Stomach (tissue), 19 donors: ENCODE data around the gene SCTR. TPM values are rescaled to one million over a fixed set of nuclear protein-coding genes. Genes with fewer than 3 reads are reported as not detected.

Experiments used
- DNase-seq, 2 donors: peaks; one replicate each; pipeline versions ENCODE4 v3.0.0 to v3.0.0-alpha.2; 2013 to 2019
- H3K27ac ChIP-seq, 5 donors: fragments of 200-600 bp in 4 of 5; sonication (generic) in 4 of 5; one replicate each; pipeline ENCODE4 v1.5.1; 2013 to 2019; ENCODE audit warnings: mild to moderate bottlenecking in 1 of 5, moderate library complexity in 1 of 5
- H3K27me3 ChIP-seq, 3 donors: fragments of 200-600 bp; sonication (generic); one replicate each; pipeline ENCODE4 v1.5.1; 2017 to 2019; ENCODE audit warnings: mixed run types in 1 of 3
- H3K36me3 ChIP-seq, 4 donors: fragments of 200-600 bp; sonication (generic); 1 replicate in 3 of 4; 2 replicates in 1 of 4; pipeline ENCODE4 v1.5.1; 2016 to 2019
- H3K4me1 ChIP-seq, 4 donors: fragments of 200-600 bp; sonication (generic); one replicate each; pipeline ENCODE4 v1.5.1; 2016 to 2019
- H3K4me3 ChIP-seq, 4 donors: fragments of 200-600 bp; sonication (generic) in 3 of 4; one replicate each; pipeline ENCODE4 v1.5.1; 2016 to 2019; ENCODE audit warnings: mild to moderate bottlenecking in 1 of 4
- H3K9me3 ChIP-seq, 4 donors: fragments of 200-600 bp; sonication (generic); one replicate each; pipeline ENCODE4 v1.5.1; 2016 to 2019
- EP300 ChIP-seq: sonication (generic); formaldehyde crosslinking; IDR thresholded peaks from one replicate; pipeline ENCODE4 v1.6.1; 2017; ENCODE audit warnings: antibody characterized with exemption
- POLR2A ChIP-seq, 4 donors: fragments of 450-650 bp; IDR thresholded peaks; one replicate each; pipeline ENCODE4 v1.6.1; 2016; ENCODE audit warnings: antibody characterized with exemption in 4 of 4, control low read depth in 2 of 4, mild to moderate bottlenecking in 1 of 4, moderate library complexity in 1 of 4
- POLR2AphosphoS5 ChIP-seq, 3 donors: sonication (generic); formaldehyde crosslinking; IDR thresholded peaks; one replicate each; pipeline ENCODE4 v1.6.1; 2016; ENCODE audit warnings: antibody characterized with exemption in 3 of 3
- WGBS, 5 donors: extraction: QIAGEN DNeasy Blood & Tissue Kit in 3 of 5; methylation state at CpG; one replicate each; pipeline versions ENCODE4 v1.1.5 to v1.1.7; 2013 to 2018; 5-methylcytosine and 5-hydroxymethylcytosine counted together
- intact Hi-C: fragments of 100-400 bp; cut with DNase I; formaldehyde crosslinking; loops from one replicate; pipeline ENCODE4 v1.15.1; 2023; ENCODE audit warnings: low total_unique reads
- long read RNA-seq, 10 donors: transcript quantifications; one replicate each; lab custom pipeline, GENCODE V29; 2026
- polyA plus RNA-seq, 3 donors: library from polyadenylated mRNA; stranded (reverse); fragments of 200-250 nt; gene quantifications; one replicate each; pipeline ENCODE4 v1.2.3, GENCODE V29; 2013
- total RNA-seq, 5 donors: library from RNA; depleted of rRNA; stranded (reverse); fragments of >200 nt; gene quantifications; one replicate each; pipeline versions ENCODE4 v1.1.0 to v1.2.3, GENCODE V29; 2014 to 2016
- TF ChIP-seq, protein P1 (sequence below), 7 experiments: fragments of 450-650 bp in 4 of 7; fragments of 200-600 bp in 3 of 7; sonication (generic) in 3 of 7; IDR thresholded peaks; one replicate each; pipeline ENCODE4 v1.5.1; 2016 to 2019; ENCODE audit warnings: antibody characterized with exemption in 7 of 7, control low read depth in 2 of 7, mild to moderate bottlenecking in 1 of 7
- donor health status: healthy with polysubstance abuse.
- donor health status: Bipolar disorder and iron deficiency.
- donor health status: healthy.

The SCTR gene
- total RNA-seq (1 to 10 TPM in 1 of 5 donors, under 1 TPM in 2, not detected in 2; 0.18 to 1.4 (median 0.89) TPM), polyA plus RNA-seq (1 to 10 TPM; 6.7 to 8.6 (median 7.0) TPM)
- long read RNA-seq, donor 1 = 0 reads
- long read RNA-seq, donor 2, partial matches to known transcripts = 0 of 3 reads
- long read RNA-seq, donor 2, other reads (novel, unspliced or antisense) = 0 of 3 reads
- long read RNA-seq, donor 3 = 0 reads
- long read RNA-seq, donor 4 = 0 reads
- long read RNA-seq, donor 5 = 0 reads
- long read RNA-seq, donor 6 = 0 reads
- long read RNA-seq, donor 7, partial matches to known transcripts = 0 of 2 reads
- long read RNA-seq, donor 7, other reads (novel, unspliced or antisense) = 0 of 2 reads
- long read RNA-seq, donor 8 = 0 reads
- long read RNA-seq, donor 9 = 0 reads
- long read RNA-seq, donor 10, partial matches to known transcripts = 0 of 2 reads
- long read RNA-seq, donor 10, other reads (novel, unspliced or antisense) = 0 of 2 reads

- Histone ChIP-seq H3K27me3 (peaks cover 0 to 36% (median 21%) of the 10 kb centered on the region in 3 donors), H3K27ac (no peak within 1 kb of the TSS)
- intact Hi-C loops = no loop called here
Measured at GRCh38 chr2:119523952-119524694, at the start of gene SCTR. Gene SCTR, minus strand, starts transcription at chr2:119524483. Its CDS starts 257 bp downstream, at chr2:119524226.

GRCh38 chr2:119567292-119567691 is 43.0 kb upstream of the SCTR start:
- peaks cover 0 to 4% (median 0%) of the 10 kb centered on the region in 4 donors for H3K9me3 ChIP-seq
- TF ChIP-seq EP300 (no peak), POLR2AphosphoS5 (IDR thresholded peaks at IDR 0.05) (no peak)
- TF ChIP-seq, protein P1, sequence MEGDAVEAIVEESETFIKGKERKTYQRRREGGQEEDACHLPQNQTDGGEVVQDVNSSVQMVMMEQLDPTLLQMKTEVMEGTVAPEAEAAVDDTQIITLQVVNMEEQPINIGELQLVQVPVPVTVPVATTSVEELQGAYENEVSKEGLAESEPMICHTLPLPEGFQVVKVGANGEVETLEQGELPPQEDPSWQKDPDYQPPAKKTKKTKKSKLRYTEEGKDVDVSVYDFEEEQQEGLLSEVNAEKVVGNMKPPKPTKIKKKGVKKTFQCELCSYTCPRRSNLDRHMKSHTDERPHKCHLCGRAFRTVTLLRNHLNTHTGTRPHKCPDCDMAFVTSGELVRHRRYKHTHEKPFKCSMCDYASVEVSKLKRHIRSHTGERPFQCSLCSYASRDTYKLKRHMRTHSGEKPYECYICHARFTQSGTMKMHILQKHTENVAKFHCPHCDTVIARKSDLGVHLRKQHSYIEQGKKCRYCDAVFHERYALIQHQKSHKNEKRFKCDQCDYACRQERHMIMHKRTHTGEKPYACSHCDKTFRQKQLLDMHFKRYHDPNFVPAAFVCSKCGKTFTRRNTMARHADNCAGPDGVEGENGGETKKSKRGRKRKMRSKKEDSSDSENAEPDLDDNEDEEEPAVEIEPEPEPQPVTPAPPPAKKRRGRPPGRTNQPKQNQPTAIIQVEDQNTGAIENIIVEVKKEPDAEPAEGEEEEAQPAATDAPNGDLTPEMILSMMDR (IDR thresholded peaks at IDR 0.05) = no peak
- intact Hi-C loops = no loop called here
- H3K4me1 ChIP-seq = peaks cover 0 to 10% (median 0%) of the 10 kb centered on the region in 4 donors
- no peak for DNase-seq
- H3K4me3 ChIP-seq = no peak overlapping the region
- no peaks in the 10 kb centered on the region for H3K36me3 ChIP-seq
- H3K27ac ChIP-seq = no peak overlapping the region
- H3K27me3 ChIP-seq = no peaks in the 10 kb centered on the region

More at GRCh38 chr2:119523952-119524694, at the start of gene SCTR:
- H3K36me3 ChIP-seq = no peaks in the 10 kb centered on the region
- no peaks in the 10 kb centered on the region for H3K9me3 ChIP-seq
- TF ChIP-seq POLR2A (IDR thresholded peaks at IDR 0.05) (no peak), POLR2AphosphoS5 (IDR thresholded peaks at IDR 0.05) (no peak), EP300 (no peak)
- TF ChIP-seq, protein P1 (IDR thresholded peaks at IDR 0.05) = no peak
- 5 to 13% (median 8%) methylated on average over 34 to 74 of the region's 74 CpGs for WGBS, 5 donors
- peaks cover 4 to 40% (median 25%) of the 10 kb centered on the region in 4 donors for H3K4me1 ChIP-seq
- peak within 1 kb of the TSS; percentile 43 to 56 (median 46) for H3K4me3 ChIP-seq
- peak; percentile 36 to 69 for DNase-seq

DNA sequence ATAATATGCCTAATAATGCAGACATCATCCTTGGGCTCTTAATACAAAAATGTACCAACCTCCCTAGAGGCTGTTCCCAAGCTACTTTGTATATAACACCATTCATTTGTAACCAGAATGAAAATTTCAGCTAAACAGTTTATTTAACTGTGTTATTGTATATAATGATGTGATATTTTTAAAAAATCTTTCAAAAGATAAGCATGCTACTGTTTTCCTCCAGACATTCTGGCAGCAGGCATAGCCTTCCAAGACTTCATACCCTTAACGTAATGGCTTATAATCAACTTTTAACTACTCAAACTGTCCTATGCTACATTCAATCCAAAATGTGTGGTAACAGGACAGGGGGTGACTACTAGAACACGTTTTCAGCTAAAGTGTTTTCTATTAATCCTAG is 41.2 kb upstream of the SCTR start:
- intact Hi-C loops = no loop called here
- Histone ChIP-seq H3K36me3 (no peaks in the 10 kb centered on the region), H3K9me3 (peaks cover 0 to 4% (median 0%) of the 10 kb centered on the region in 4 donors), H3K27me3 (no peaks in the 10 kb centered on the region), H3K27ac (no peak overlapping the region), H3K4me3 (no peak overlapping the region), H3K4me1 (peaks cover 0 to under 1% (median 0%) of the 10 kb centered on the region in 4 donors)
- no peak for DNase-seq
- WGBS, 5 donors = 48 to 77% (median 72%) methylated on average over 2 of the region's 2 CpGs
- no peak for TF ChIP-seq EP300

DNA sequence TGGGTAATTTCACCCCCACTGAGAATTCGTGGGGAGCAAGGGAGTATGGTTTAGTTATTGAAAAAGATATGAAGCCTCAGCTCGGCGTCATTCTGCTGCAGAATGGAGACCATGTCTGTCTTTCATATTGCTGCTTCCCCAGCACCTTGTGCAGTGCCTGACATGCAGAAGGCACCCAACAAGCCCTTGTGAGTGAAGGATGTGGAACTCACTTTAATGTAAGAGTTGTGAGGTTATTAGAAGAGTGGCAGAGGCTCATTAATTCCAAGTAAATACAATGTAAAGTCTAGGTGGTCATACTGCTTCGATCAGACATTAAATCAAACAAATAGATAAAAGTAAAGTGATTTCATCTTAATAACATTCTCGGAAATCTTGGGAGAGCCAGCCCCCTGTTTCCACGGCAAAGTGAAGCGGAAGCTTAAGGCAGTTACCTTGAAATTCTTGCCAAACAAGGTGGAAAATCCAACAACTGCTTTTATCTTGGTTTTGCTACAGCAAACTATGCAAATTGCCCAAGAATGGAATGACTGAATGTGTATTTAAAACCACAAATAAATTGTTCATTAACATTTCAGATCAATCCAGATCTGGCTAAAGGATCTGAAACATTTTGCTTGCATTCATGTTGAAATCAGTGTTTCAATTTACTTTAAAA is 29.5 kb upstream of the SCTR start:
- H3K27ac ChIP-seq = peak overlapping the region; percentile 9 to 79 (median 65)
- H3K4me1 ChIP-seq = peaks cover 0 to 32% (median 22%) of the 10 kb centered on the region in 4 donors
- TF ChIP-seq POLR2A (IDR thresholded peaks at IDR 0.05) (no peak), POLR2AphosphoS5 (IDR thresholded peaks at IDR 0.05) (peak in 1 of 3 donors; percentile 51)
- H3K27me3 ChIP-seq = no peaks in the 10 kb centered on the region
- H3K36me3 ChIP-seq = no peaks in the 10 kb centered on the region
- H3K9me3 ChIP-seq = no peaks in the 10 kb centered on the region
- peak; percentile 35 to 76 for DNase-seq
- WGBS, 5 donors = 27 to 52% (median 50%) methylated on average over 7 of the region's 7 CpGs
- H3K4me3 ChIP-seq = no peak overlapping the region
- intact Hi-C loops = no loop called here

DNA sequence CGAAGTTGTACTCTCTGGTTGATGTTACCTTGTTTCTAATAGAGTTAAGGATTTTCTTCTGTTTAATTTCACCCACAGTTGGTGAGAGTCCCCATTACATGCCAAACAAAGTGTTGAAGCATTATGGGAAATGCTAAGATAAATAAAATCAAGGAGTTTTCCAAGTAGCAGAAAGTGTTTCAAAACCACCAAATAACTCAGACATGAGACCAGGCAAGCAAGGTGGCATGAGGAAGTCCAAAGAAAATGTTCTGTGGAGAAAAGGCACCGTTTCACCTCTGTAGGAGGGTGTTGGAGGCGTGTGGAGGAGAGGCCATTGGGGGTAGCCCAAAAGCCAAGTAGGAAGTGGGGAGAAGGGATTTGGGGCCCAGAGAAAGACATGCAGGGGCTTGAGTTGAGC is 28.6 kb upstream of the SCTR start:
- WGBS, 5 donors = 68 to 79% (median 78%) methylated on average over 3 of the region's 3 CpGs
- Histone ChIP-seq H3K27ac (peak overlapping the region in 2 of 5 donors; percentile 73 to 79), H3K27me3 (no peaks in the 10 kb centered on the region), H3K36me3 (no peaks in the 10 kb centered on the region), H3K9me3 (no peaks in the 10 kb centered on the region), H3K4me1 (peaks cover 0 to 41% (median 25%) of the 10 kb centered on the region in 4 donors), H3K4me3 (no peak overlapping the region)
- TF ChIP-seq, protein P1 (IDR thresholded peaks at IDR 0.05) = no peak
- TF ChIP-seq POLR2AphosphoS5 (IDR thresholded peaks at IDR 0.05) (no peak), POLR2A (IDR thresholded peaks at IDR 0.05) (no peak), EP300 (no peak)
- intact Hi-C loops = no loop called here
- no peak for DNase-seq
